HG03280 (cell line): ENCODE results near the gene PRR11.
"Not testable (repeated sequence)": the region's sequence is repeated elsewhere in the genome, so short reads cannot be mapped to it uniquely, and the experiment has no call there.

Experiments
- ATAC-seq: cut with Tn5 transposase; IDR thresholded peaks from one replicate; pipeline ENCODE4 v1.9.1; 2021; ENCODE audit warnings: mild to moderate bottlenecking, moderate library complexity; ENCODE audit not compliant: unreplicated experiment

PRR11 gene

GRCh38 chr17:59151591-59151990 is 4.0 kb upstream of the PRR11 start:
- no peak for ATAC-seq

GRCh38 chr17:59152925-59153324 is 2.6 kb upstream of the PRR11 start:
- no peak for ATAC-seq

GRCh38 chr17:59154292-59154720 is 1.2 kb upstream of the PRR11 start:
- no peak for ATAC-seq

GRCh38 chr17:59154721-59155438 is 666 bp upstream of the PRR11 start, which contains the start of gene SKA2:
Gene SKA2 (minus strand): TSS chr17:59155186. CDS start chr17:59155163, 23 bp downstream.
- peak; percentile 84 for ATAC-seq

- ATAC-seq: no peak
These were observed 4.8 kb downstream of the PRR11 start for GRCh38 chr17:59160157-59161025.

- ATAC-seq: no peak
These were observed 5.9 kb downstream of the PRR11 start for GRCh38 chr17:59161477-59161876.

GRCh38 chr17:59165933-59166342 is 10.4 kb downstream of the PRR11 start:
- peak; percentile 65 for ATAC-seq

- no peak for ATAC-seq
These were observed 12.0 kb downstream of the PRR11 start for GRCh38 chr17:59167571-59168001.

- no peak for ATAC-seq
These were observed 17.0 kb downstream of the PRR11 start for GRCh38 chr17:59172436-59173004.

- ATAC-seq: no peak
These were observed 19.1 kb downstream of the PRR11 start for GRCh38 chr17:59174671-59175070.

- no peak for ATAC-seq
These were observed 19.5 kb downstream of the PRR11 start for GRCh38 chr17:59175076-59175475.

GRCh38 chr17:59178266-59178985 is 22.9 kb downstream of the PRR11 start:
- no peak for ATAC-seq

GRCh38 chr17:59179601-59180000 is 24.1 kb downstream of the PRR11 start:
- ATAC-seq: not testable (repeated sequence)

- no peak for ATAC-seq
These were observed 25.1 kb downstream of the PRR11 start for GRCh38 chr17:59180626-59181025.

- no peak for ATAC-seq
These were observed 25.9 kb downstream of the PRR11 start for GRCh38 chr17:59181481-59181880.

GRCh38 chr17:59185997-59186396 is 30.5 kb downstream of the PRR11 start:
- ATAC-seq: no peak

GRCh38 chr17:59186850-59187249 is 31.3 kb downstream of the PRR11 start:
- ATAC-seq: no peak

GRCh38 chr17:59190806-59191205 is 35.3 kb downstream of the PRR11 start:
- no peak for ATAC-seq

GRCh38 chr17:59193336-59193862 is 37.9 kb downstream of the PRR11 start:
- no peak for ATAC-seq

GRCh38 chr17:59199398-59199797 is 43.9 kb downstream of the PRR11 start:
- no peak for ATAC-seq

- ATAC-seq: no peak
These were observed 46.8 kb downstream of the PRR11 start for GRCh38 chr17:59202320-59202719.
